Measurements from ENCODE around the gene RAD9A. TPM values are rescaled to one million over a fixed set of nuclear protein-coding genes. Genes with fewer than 3 reads are reported as not detected.

Gene RAD9A
- total RNA-seq, result 10 to 100 TPM; 37.0 to 73.4 (median 61.6) TPM

- Histone ChIP-seq H3K4me3 (peak within 1 kb of the TSS; percentile 80 to 98 (median 92)), H3K27ac (peak within 1 kb of the TSS; percentile 81 to 93 (median 86)), H3K9me3 (no peaks in the 10 kb centered on the region), H3K4me1 (peaks cover 0 to 27% (median 5%) of the 10 kb centered on the region in 4 donors), H3K36me3 (peaks cover 0 to 22% (median 0%) of the 10 kb centered on the region in 3 donors), H3K27me3 (no peaks in the 10 kb centered on the region)
- TF ChIP-seq POLR2A (IDR thresholded peaks at IDR 0.05) (peak; percentile 56 to 65), CTCF (IDR thresholded peaks at IDR 0.05) (no peak)
- DNase-seq, result peak; percentile 97 to 99 (median 99)
Observed at GRCh38 chr11:67391304-67392182, at the start of gene RAD9A. TSS of gene RAD9A (plus strand) at chr11:67391986. CDS start at chr11:67392045, 59 bp downstream.

- Histone ChIP-seq H3K27ac (peak overlapping the region in 3 of 4 donors; percentile 50 to 71 (median 51)), H3K9me3 (no peaks in the 10 kb centered on the region), H3K27me3 (no peaks in the 10 kb centered on the region), H3K4me1 (peaks cover 0 to 22% (median 3%) of the 10 kb centered on the region in 4 donors), H3K4me3 (no peak overlapping the region), H3K36me3 (no peaks in the 10 kb centered on the region)
- DNase-seq, result peak in 2 of 3 donors; percentile 54 to 61
- TF ChIP-seq POLR2A (IDR thresholded peaks at IDR 0.05) (no peak), CTCF (IDR thresholded peaks at IDR 0.05) (no peak)
Observed at GRCh38 chr11:67344264-67344663, 47.5 kb upstream of the RAD9A start.

GRCh38 chr11:67345247-67345919 lies 46.4 kb upstream of the RAD9A start:
- Histone ChIP-seq H3K36me3 (no peaks in the 10 kb centered on the region), H3K27ac (peak overlapping the region; percentile 44 to 75 (median 60)), H3K9me3 (no peaks in the 10 kb centered on the region), H3K4me1 (peaks cover 0 to 28% (median 3%) of the 10 kb centered on the region in 4 donors), H3K4me3 (no peak overlapping the region), H3K27me3 (no peaks in the 10 kb centered on the region)
- peak in 1 of 3 donors; percentile 42 for DNase-seq
- TF ChIP-seq POLR2A (IDR thresholded peaks at IDR 0.05) (no peak), CTCF (IDR thresholded peaks at IDR 0.05) (no peak)

DNA sequence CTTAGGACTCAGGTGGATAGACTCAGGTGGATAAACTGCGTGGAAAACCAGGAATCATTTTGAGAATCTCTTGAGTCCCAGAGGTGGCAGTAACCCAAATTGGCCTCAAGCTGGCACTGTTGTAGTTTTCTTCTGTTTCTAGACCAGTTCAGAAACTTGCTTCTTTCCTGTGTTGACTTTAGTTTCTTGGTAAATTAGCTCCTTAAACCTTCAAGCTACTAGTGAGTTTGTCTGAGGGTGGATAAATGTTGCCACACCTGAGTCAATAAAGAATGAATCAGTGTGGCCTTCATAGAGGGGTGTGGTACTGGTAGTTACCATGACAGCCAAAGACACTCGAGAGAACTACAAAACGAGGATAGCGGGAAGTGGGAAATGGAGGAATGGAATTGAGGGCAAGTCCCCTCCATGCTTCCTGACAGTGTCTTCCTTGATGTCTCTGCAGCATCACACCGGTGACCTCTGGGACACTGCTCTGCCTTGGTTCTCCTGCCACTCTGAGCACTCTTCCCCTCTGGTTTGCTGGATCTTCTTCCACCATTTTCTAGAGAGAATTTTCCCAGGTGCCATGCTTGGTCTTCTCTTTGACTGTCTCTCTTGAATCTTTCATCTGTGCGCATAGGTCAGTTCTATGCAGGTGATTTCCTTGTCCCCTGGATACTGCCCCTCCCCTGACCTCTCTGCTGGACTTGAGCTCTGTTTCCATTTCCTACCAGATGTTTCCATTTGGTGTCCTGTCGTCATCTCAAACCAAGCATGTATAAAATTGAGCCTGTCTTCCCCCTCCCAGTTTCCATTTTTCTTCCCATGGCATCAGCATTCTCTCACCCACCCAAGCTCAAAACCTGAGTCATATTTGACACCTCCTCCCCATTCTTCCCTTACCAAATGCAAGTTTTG lies 45.6 kb upstream of the RAD9A start:
- Histone ChIP-seq H3K4me1 (peaks cover 0 to 35% (median 9%) of the 10 kb centered on the region in 4 donors), H3K4me3 (no peak overlapping the region), H3K27ac (peak overlapping the region; percentile 44 to 75 (median 60)), H3K9me3 (no peaks in the 10 kb centered on the region), H3K27me3 (no peaks in the 10 kb centered on the region), H3K36me3 (no peaks in the 10 kb centered on the region)
- DNase-seq, result peak in 1 of 3 donors; percentile 66
- TF ChIP-seq POLR2A (IDR thresholded peaks at IDR 0.05) (no peak), CTCF (IDR thresholded peaks at IDR 0.05) (peak; percentile 63 to 84 (median 74))
